ENCODE data around the gene PIEZO1. TPM values are rescaled to one million over a fixed set of nuclear protein-coding genes. Genes with fewer than 3 reads are reported as not detected.

Gene PIEZO1
- total RNA-seq, 1 experiment from 2014 or later = 226 TPM

GRCh38 chr16:88721815-88722755 is 62.9 kb downstream of the PIEZO1 start:
- DNase-seq (ENCODE audit: low spot score) = no peak

GRCh38 chr16:88721236-88721635 is 63.8 kb downstream of the PIEZO1 start:
- DNase-seq (ENCODE audit: low spot score) = no peak

GRCh38 chr16:88720396-88720970 is 64.5 kb downstream of the PIEZO1 start:
- no peak for DNase-seq (ENCODE audit: low spot score)

- no peak for DNase-seq (ENCODE audit: low spot score)
Observed at GRCh38 chr16:88719933-88720296, 65.1 kb downstream of the PIEZO1 start.

- DNase-seq (ENCODE audit: low spot score) = no peak
Observed at GRCh38 chr16:88719267-88719932, 65.6 kb downstream of the PIEZO1 start.

- no peak for DNase-seq (ENCODE audit: low spot score)
Observed at GRCh38 chr16:88718178-88718577, 66.8 kb downstream of the PIEZO1 start.

- DNase-seq (ENCODE audit: low spot score) = no peak
Observed at GRCh38 chr16:88716601-88717001, 68.4 kb downstream of the PIEZO1 start.

GRCh38 chr16:88716201-88716600 is 68.8 kb downstream of the PIEZO1 start:
- no peak for DNase-seq (ENCODE audit: low spot score)

GRCh38 chr16:88715312-88716190 is 69.5 kb downstream of the PIEZO1 start:
- no peak for DNase-seq (ENCODE audit: low spot score)

GRCh38 chr16:88714420-88715302 is 70.4 kb downstream of the PIEZO1 start:
- no peak for DNase-seq (ENCODE audit: low spot score)

GRCh38 chr16:88713568-88714419 is 71.2 kb downstream of the PIEZO1 start:
- DNase-seq (ENCODE audit: low spot score) = peak; percentile 61

GRCh38 chr16:88713054-88713453 is 72.0 kb downstream of the PIEZO1 start:
- no peak for DNase-seq (ENCODE audit: low spot score)

GRCh38 chr16:88712362-88712979 is 72.5 kb downstream of the PIEZO1 start:
- DNase-seq (ENCODE audit: low spot score) = no peak

GRCh38 chr16:88711750-88712340 is 73.2 kb downstream of the PIEZO1 start:
- no peak for DNase-seq (ENCODE audit: low spot score)

- DNase-seq (ENCODE audit: low spot score) = no peak
Observed at GRCh38 chr16:88710556-88710955, 74.5 kb downstream of the PIEZO1 start.

GRCh38 chr16:88706965-88707826 is 77.8 kb downstream of the PIEZO1 start:
- no peak for DNase-seq (ENCODE audit: low spot score)

GRCh38 chr16:88706229-88706964 is 78.6 kb downstream of the PIEZO1 start, which contains the start of the genes CTU2 and RNF166:
CTU2 (plus strand) TSS chr16:88706503; CDS start chr16:88706531, 28 bp downstream.
RNF166 (minus strand) TSS chr16:88706408; CDS start chr16:88706325, 83 bp downstream.
- DNase-seq (ENCODE audit: low spot score) = peak; percentile 70
